ENCODE results near the gene PON2.

The PON2 gene

DNA sequence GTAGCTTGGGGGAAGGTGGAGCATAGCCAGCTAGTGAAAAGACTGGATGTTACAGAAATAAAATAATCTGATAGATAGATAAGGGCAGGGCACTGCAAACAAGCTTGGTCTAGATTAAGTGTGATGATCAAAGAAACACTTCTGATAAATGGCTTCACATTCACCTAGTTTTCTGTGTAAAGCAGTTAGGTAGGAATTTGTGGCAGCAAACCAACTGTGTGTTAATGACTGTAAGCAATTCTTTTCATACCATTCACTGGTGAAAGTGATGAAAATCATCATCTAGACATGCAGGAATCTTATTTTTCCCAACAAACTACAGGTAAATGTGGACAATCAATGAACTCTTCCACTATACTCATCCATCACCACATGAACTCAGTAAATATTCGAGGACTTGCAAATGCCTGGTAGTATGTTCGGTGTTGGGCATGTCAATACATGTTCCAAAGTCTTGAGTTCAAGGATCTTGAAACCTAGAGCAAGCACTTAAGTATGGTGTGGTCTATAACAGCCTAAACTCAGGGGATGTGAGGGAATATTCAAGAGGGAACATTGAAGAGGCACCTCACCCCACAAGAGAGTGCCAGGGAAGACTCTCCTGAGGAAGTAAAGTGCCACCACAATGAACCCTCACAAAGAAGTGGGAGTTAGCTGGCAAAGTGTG lies 59.1 kb downstream of the PON2 start:
- no peak for DNase-seq (ENCODE audit: low read depth in 1 of 2, low spot score in 1 of 2)
- H3K27me3 ChIP-seq (ENCODE audit: insufficient read depth, poor library complexity, severe bottlenecking) = no peaks in the 10 kb centered on the region
- no peak overlapping the region for H3K27ac ChIP-seq (replicated peaks)
- TF ChIP-seq GABPA (IDR thresholded peaks at IDR 0.05; ENCODE audit: low read depth) (no peak), SPI1 (IDR thresholded peaks at IDR 0.05; ENCODE audit: borderline replicate concordance, low read depth) (no peak), POLR2AphosphoS5 (IDR thresholded peaks at IDR 0.05; ENCODE audit: low read depth) (no peak)
- TF ChIP-seq, protein P1, sequence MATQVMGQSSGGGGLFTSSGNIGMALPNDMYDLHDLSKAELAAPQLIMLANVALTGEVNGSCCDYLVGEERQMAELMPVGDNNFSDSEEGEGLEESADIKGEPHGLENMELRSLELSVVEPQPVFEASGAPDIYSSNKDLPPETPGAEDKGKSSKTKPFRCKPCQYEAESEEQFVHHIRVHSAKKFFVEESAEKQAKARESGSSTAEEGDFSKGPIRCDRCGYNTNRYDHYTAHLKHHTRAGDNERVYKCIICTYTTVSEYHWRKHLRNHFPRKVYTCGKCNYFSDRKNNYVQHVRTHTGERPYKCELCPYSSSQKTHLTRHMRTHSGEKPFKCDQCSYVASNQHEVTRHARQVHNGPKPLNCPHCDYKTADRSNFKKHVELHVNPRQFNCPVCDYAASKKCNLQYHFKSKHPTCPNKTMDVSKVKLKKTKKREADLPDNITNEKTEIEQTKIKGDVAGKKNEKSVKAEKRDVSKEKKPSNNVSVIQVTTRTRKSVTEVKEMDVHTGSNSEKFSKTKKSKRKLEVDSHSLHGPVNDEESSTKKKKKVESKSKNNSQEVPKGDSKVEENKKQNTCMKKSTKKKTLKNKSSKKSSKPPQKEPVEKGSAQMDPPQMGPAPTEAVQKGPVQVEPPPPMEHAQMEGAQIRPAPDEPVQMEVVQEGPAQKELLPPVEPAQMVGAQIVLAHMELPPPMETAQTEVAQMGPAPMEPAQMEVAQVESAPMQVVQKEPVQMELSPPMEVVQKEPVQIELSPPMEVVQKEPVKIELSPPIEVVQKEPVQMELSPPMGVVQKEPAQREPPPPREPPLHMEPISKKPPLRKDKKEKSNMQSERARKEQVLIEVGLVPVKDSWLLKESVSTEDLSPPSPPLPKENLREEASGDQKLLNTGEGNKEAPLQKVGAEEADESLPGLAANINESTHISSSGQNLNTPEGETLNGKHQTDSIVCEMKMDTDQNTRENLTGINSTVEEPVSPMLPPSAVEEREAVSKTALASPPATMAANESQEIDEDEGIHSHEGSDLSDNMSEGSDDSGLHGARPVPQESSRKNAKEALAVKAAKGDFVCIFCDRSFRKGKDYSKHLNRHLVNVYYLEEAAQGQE (IDR thresholded peaks at IDR 0.05; ENCODE audit: insufficient replicate concordance, low read depth) = no peak
- TF ChIP-seq, protein P2, sequence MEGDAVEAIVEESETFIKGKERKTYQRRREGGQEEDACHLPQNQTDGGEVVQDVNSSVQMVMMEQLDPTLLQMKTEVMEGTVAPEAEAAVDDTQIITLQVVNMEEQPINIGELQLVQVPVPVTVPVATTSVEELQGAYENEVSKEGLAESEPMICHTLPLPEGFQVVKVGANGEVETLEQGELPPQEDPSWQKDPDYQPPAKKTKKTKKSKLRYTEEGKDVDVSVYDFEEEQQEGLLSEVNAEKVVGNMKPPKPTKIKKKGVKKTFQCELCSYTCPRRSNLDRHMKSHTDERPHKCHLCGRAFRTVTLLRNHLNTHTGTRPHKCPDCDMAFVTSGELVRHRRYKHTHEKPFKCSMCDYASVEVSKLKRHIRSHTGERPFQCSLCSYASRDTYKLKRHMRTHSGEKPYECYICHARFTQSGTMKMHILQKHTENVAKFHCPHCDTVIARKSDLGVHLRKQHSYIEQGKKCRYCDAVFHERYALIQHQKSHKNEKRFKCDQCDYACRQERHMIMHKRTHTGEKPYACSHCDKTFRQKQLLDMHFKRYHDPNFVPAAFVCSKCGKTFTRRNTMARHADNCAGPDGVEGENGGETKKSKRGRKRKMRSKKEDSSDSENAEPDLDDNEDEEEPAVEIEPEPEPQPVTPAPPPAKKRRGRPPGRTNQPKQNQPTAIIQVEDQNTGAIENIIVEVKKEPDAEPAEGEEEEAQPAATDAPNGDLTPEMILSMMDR (IDR thresholded peaks at IDR 0.05; ENCODE audit: insufficient read depth, low read length) = no peak
- no peak overlapping the region for H3K4me3 ChIP-seq (replicated peaks; ENCODE audit: insufficient read depth, low read length)

DNA sequence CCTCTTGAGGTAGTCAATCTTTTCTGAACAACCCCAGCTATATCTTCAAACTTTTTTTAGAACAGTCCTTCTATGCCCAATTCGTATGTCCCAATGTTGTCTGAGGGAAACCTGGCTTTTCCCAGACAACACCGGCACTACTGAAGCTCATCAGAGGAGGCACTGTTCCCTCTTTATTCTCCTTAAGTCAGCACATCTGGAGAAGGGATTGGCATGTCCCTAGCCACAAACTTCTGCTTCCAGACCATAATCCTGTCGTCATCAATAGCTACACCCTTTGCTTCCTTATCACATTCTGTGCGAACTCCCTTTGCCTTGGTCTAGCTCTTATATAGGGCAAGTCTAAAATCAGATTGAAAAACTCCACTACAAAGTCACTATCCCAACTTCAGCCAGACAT lies 61.5 kb downstream of the PON2 start:
- no peak overlapping the region for H3K4me3 ChIP-seq (replicated peaks; ENCODE audit: insufficient read depth, low read length)
- no peaks in the 10 kb centered on the region for H3K27me3 ChIP-seq (ENCODE audit: insufficient read depth, poor library complexity, severe bottlenecking)
- H3K27ac ChIP-seq (replicated peaks) = no peak overlapping the region
- TF ChIP-seq, protein P1 (IDR thresholded peaks at IDR 0.05; ENCODE audit: insufficient replicate concordance, low read depth) = no peak
- TF ChIP-seq GABPA (IDR thresholded peaks at IDR 0.05; ENCODE audit: low read depth) (no peak), SPI1 (IDR thresholded peaks at IDR 0.05; ENCODE audit: borderline replicate concordance, low read depth) (no peak), POLR2AphosphoS5 (IDR thresholded peaks at IDR 0.05; ENCODE audit: low read depth) (no peak)
- TF ChIP-seq, protein P2 (IDR thresholded peaks at IDR 0.05; ENCODE audit: insufficient read depth, low read length) = no peak
- no peak for DNase-seq (ENCODE audit: low read depth in 1 of 2, low spot score in 1 of 2)

DNA sequence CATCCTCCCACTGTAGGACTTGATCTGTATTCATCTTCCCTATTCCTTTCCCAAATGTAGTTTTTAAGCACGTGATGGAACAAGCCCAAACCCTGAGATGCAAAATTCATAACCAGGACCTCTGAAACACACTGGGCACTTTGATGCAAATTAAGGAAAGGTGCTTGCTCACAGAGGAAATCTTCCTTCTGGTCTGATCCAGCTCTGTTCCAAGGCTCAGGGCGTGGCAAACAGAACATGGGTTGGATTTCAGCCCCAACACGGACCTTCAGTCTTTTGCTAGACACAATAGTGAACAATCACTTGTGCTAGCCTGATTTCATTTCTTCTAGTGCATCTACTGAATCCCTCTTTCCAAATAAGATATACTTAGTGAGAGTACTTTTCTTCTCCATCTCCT lies 66.6 kb downstream of the PON2 start:
- Histone ChIP-seq H3K27ac (replicated peaks) (no peak overlapping the region), H3K27me3 (ENCODE audit: insufficient read depth, poor library complexity, severe bottlenecking) (no peaks in the 10 kb centered on the region), H3K4me3 (replicated peaks; ENCODE audit: insufficient read depth, low read length) (no peak overlapping the region)
- no peak for DNase-seq (ENCODE audit: low read depth in 1 of 2, low spot score in 1 of 2)
- no peak for TF ChIP-seq SPI1 (IDR thresholded peaks at IDR 0.05; ENCODE audit: borderline replicate concordance, low read depth)
- TF ChIP-seq, protein P1 (IDR thresholded peaks at IDR 0.05; ENCODE audit: insufficient replicate concordance, low read depth) = no peak
